GM19395 (cell line): ENCODE data around the gene WHAMM.

Experiments used
- ATAC-seq: cut with Tn5 transposase; IDR thresholded peaks from one replicate; pipeline ENCODE4 v1.9.1; 2021; ENCODE audit warnings: mild to moderate bottlenecking, moderate library complexity; ENCODE audit not compliant: unreplicated experiment

Gene WHAMM

GRCh38 chr15:82832601-82833361 is 23.4 kb downstream of the WHAMM start:
- ATAC-seq: peak; percentile 96

- ATAC-seq: no peak
These were observed 23.9 kb downstream of the WHAMM start for GRCh38 chr15:82833362-82833682.

GRCh38 chr15:82835391-82835917 is 26.0 kb downstream of the WHAMM start:
- no peak for ATAC-seq

- no peak for ATAC-seq
These were observed 28.8 kb downstream of the WHAMM start for GRCh38 chr15:82838096-82838735.

- no peak for ATAC-seq
These were observed 29.7 kb downstream of the WHAMM start for GRCh38 chr15:82839136-82839535.

GRCh38 chr15:82840166-82840565 is 30.7 kb downstream of the WHAMM start:
- no peak for ATAC-seq

GRCh38 chr15:82843566-82843965 is 34.1 kb downstream of the WHAMM start:
- no peak for ATAC-seq

GRCh38 chr15:82845686-82846085 is 36.3 kb downstream of the WHAMM start:
- ATAC-seq: no peak

GRCh38 chr15:82846621-82847020 is 37.2 kb downstream of the WHAMM start:
- ATAC-seq: no peak

- ATAC-seq: no peak
These were observed 38.3 kb downstream of the WHAMM start for GRCh38 chr15:82847703-82848102.

GRCh38 chr15:82848241-82848993 is 39.0 kb downstream of the WHAMM start:
- ATAC-seq: no peak

- peak; percentile 71 for ATAC-seq
These were observed 40.4 kb downstream of the WHAMM start for GRCh38 chr15:82849556-82850512.

- ATAC-seq: no peak
These were observed 41.3 kb downstream of the WHAMM start for GRCh38 chr15:82850731-82851130.

GRCh38 chr15:82851306-82851850 is 42.0 kb downstream of the WHAMM start:
- ATAC-seq: no peak

- no peak for ATAC-seq
These were observed 42.6 kb downstream of the WHAMM start for GRCh38 chr15:82851981-82852511.

- ATAC-seq: no peak
These were observed 43.6 kb downstream of the WHAMM start for GRCh38 chr15:82852941-82853561.

- no peak for ATAC-seq
These were observed 45.1 kb downstream of the WHAMM start for GRCh38 chr15:82854554-82854953.

- ATAC-seq: no peak
These were observed 46.1 kb downstream of the WHAMM start for GRCh38 chr15:82855286-82856100.
